A673 (cell line): ENCODE data around the gene DESI2. TPM values are rescaled to one million over a fixed set of nuclear protein-coding genes. Genes with fewer than 3 reads are reported as not detected.
"Not testable (repeated sequence)": the region's sequence is repeated elsewhere in the genome, so short reads cannot be mapped to it uniquely, and the experiment has no call there.

Experiments used
- BruUV-seq: library from RNA; stranded (reverse); fragments of 400-500 nt; replicated peaks from 2 replicates; lab custom pipeline; 2021; lab: Mats Ljungman, UMichigan
- CTCF ChIA-PET: fragments of 300-600 bp; sonication (Branson Sonifier 250); formaldehyde crosslinking; loops from one replicate; lab custom pipeline; 2022; ENCODE audit warnings: antibody characterized with exemption; lab: Charles Lee
- POLR2A ChIA-PET: fragments of 300-600 bp; sonication (Branson Sonifier 250); formaldehyde crosslinking; loops from one replicate; lab custom pipeline; 2022; ENCODE audit warnings: antibody characterized with exemption; ENCODE audit not compliant: low non-redundant PET; lab: Charles Lee
- DNase-seq: peaks from one replicate; pipeline ENCODE4 v3.0.0-alpha.2; 2015; ENCODE audit warnings: low spot score
- H3K27ac ChIP-seq: fragments of 200-600 bp; sonication (generic); 2 replicates; pipeline ENCODE4 v1.5.1; 2016; ENCODE audit warnings: mixed run types, low read depth, mild to moderate bottlenecking, mixed read lengths, antibody characterized with exemption, low read length; ENCODE audit not compliant: poor library complexity, severe bottlenecking
- H3K27me3 ChIP-seq: fragments of 200-600 bp; sonication (generic); replicated peaks from 2 replicates; pipeline ENCODE4 v1.6.1; 2017; ENCODE audit warnings: mixed run types, low read depth, mild to moderate bottlenecking, mixed read lengths, antibody characterized with exemption, low read length; ENCODE audit not compliant: insufficient read depth, poor library complexity
- H3K36me3 ChIP-seq: fragments of 200-600 bp; sonication (generic); 2 replicates; pipeline ENCODE4 v1.6.1; 2016; ENCODE audit warnings: mixed run types, mild to moderate bottlenecking, mixed read lengths, antibody characterized with exemption, low read length; ENCODE audit not compliant: insufficient read depth, poor library complexity, severe bottlenecking
- H3K4me1 ChIP-seq: fragments of 200-600 bp; sonication (generic); 2 replicates; pipeline ENCODE4 v1.6.1; 2017; ENCODE audit warnings: mixed run types, mild to moderate bottlenecking, mixed read lengths, antibody characterized with exemption, low read length; ENCODE audit not compliant: insufficient read depth, poor library complexity, severe bottlenecking
- H3K4me3 ChIP-seq: fragments of 200-600 bp; sonication (generic); 2 replicates; pipeline ENCODE4 v1.5.1; 2016; ENCODE audit warnings: low read depth, mixed run types, mild to moderate bottlenecking, mixed read lengths, low read length; ENCODE audit not compliant: poor library complexity, severe bottlenecking
- H3K9me3 ChIP-seq: fragments of 200-600 bp; sonication (generic); 2 replicates; pipeline ENCODE4 v1.6.1; 2016; ENCODE audit warnings: mixed run types, low read depth, mild to moderate bottlenecking, mixed read lengths, antibody characterized with exemption, low read length; ENCODE audit not compliant: poor library complexity, severe bottlenecking
- CTCF ChIP-seq: fragments of 300-800, 200-600 bp; sonication (generic); conservative IDR thresholded peaks from 2 replicates; pipeline ENCODE4 v1.5.1; 2017; ENCODE audit warnings: low read depth, mild to moderate bottlenecking, antibody characterized with exemption, low read length, moderate library complexity, mixed read lengths
- EZH2 ChIP-seq: fragments of 200-600 bp; sonication (generic); IDR thresholded peaks from 2 replicates; pipeline ENCODE4 v1.6.1; 2017; ENCODE audit warnings: borderline replicate concordance, low read depth, mild to moderate bottlenecking, mixed read lengths, antibody characterized with exemption, low read length; ENCODE audit not compliant: poor library complexity, severe bottlenecking
- intact Hi-C: fragments of 100-400 bp; cut with micrococcal nuclease; formaldehyde crosslinking; loops from one replicate; pipeline ENCODE4 v1.10.0; 2022; ENCODE audit not compliant: unreplicated experiment
- total RNA-seq: library from RNA; stranded (reverse); gene quantifications from 2 replicates; pipeline ENCODE4 v1.2.3, GENCODE V29; 2021

DESI2 gene
- total RNA-seq, 1 experiment from 2014 or later, result 47.7 TPM

GRCh38 chr1:244659694-244660093, 6.8 kb downstream of the DESI2 start:
- H3K4me1 ChIP-seq, result peaks cover 6% of the 10 kb centered on the region
- CTCF ChIA-PET, result no interaction called here
- no peak overlapping the region for H3K4me3 ChIP-seq
- no peaks in the 10 kb centered on the region for H3K27me3 ChIP-seq
- DNase-seq, result no peak
- H3K9me3 ChIP-seq, result no peaks in the 10 kb centered on the region
- TF ChIP-seq CTCF, result no peak
- no peak for TF ChIP-seq EZH2
- intact Hi-C loops, result loop anchor here (10.0 kb wide), 1 partner anchor 315 kb away; no protein-coding TSS in a partner anchor
- H3K36me3 ChIP-seq, result peaks cover 13% of the 10 kb centered on the region
- H3K27ac ChIP-seq, result no peak overlapping the region
- POLR2A ChIA-PET, result no interaction called here
- BruUV-seq, result no TSS peak

GRCh38 chr1:244660595-244660994, 7.7 kb downstream of the DESI2 start:
- H3K27me3 ChIP-seq, result no peaks in the 10 kb centered on the region
- ChIA-PET POLR2A (no interaction called here), CTCF (no interaction called here)
- peaks cover 13% of the 10 kb centered on the region for H3K36me3 ChIP-seq
- intact Hi-C loops, result no loop called here
- H3K27ac ChIP-seq, result no peak overlapping the region
- TF ChIP-seq EZH2 (no peak), CTCF (no peak)
- no TSS peak for BruUV-seq
- DNase-seq, result no peak
- no peaks in the 10 kb centered on the region for H3K9me3 ChIP-seq
- H3K4me1 ChIP-seq, result peaks cover 7% of the 10 kb centered on the region
- no peak overlapping the region for H3K4me3 ChIP-seq

- BruUV-seq, intact Hi-C loops, H3K4me1 ChIP-seq, H3K27ac ChIP-seq, CTCF ChIA-PET, H3K4me3 ChIP-seq, POLR2A ChIA-PET, DNase-seq, H3K9me3 ChIP-seq, H3K27me3 ChIP-seq: not testable (repeated sequence)
- H3K36me3 ChIP-seq, result peaks cover 13% of the 10 kb centered on the region
Measured at GRCh38 chr1:244661569-244662312, 8.8 kb downstream of the DESI2 start.

GRCh38 chr1:244662599-244662998, 9.7 kb downstream of the DESI2 start:
- intact Hi-C loops, result no loop called here
- ChIA-PET POLR2A (no interaction called here), CTCF (no interaction called here)
- Histone ChIP-seq H3K4me1 (peaks cover 9% of the 10 kb centered on the region), H3K27me3 (no peaks in the 10 kb centered on the region), H3K36me3 (peaks cover 6% of the 10 kb centered on the region), H3K9me3 (no peaks in the 10 kb centered on the region), H3K27ac (no peak overlapping the region), H3K4me3 (no peak overlapping the region)
- DNase-seq, result no peak
- TF ChIP-seq CTCF, result no peak
- TF ChIP-seq EZH2, result no peak
- BruUV-seq, result no TSS peak
